Amniotic epithelial cell (primary cell): ENCODE measurements around the gene CACNA2D4.
A peak's percentile ranks its signal among the peaks of the same experiment; 100 is the strongest.

Experiments used
- DNase-seq: peaks from one replicate; pipeline ENCODE4 v3.0.0-alpha.2; 2010; ENCODE audit warnings: low read depth

CACNA2D4 gene

GRCh38 chr12:1799051-1799881, 119.2 kb downstream of the CACNA2D4 start:
- no peak for DNase-seq

- no peak for DNase-seq
These were observed 119.8 kb downstream of the CACNA2D4 start for GRCh38 chr12:1798641-1799020.

- DNase-seq: no peak
These were observed 120.3 kb downstream of the CACNA2D4 start for GRCh38 chr12:1797991-1798640.

- peak; percentile 26 for DNase-seq
These were observed 121.2 kb downstream of the CACNA2D4 start for GRCh38 chr12:1797011-1797901.

GRCh38 chr12:1796515-1797010, 121.9 kb downstream of the CACNA2D4 start:
- DNase-seq: peak; percentile 21

GRCh38 chr12:1795785-1796514, 122.5 kb downstream of the CACNA2D4 start:
- peak; percentile 82 for DNase-seq

GRCh38 chr12:1795221-1795784, 123.1 kb downstream of the CACNA2D4 start:
- DNase-seq: no peak

- DNase-seq: no peak
These were observed 123.9 kb downstream of the CACNA2D4 start for GRCh38 chr12:1794440-1795090.

- no peak for DNase-seq
These were observed 124.8 kb downstream of the CACNA2D4 start for GRCh38 chr12:1793426-1794210.

- DNase-seq: no peak
These were observed 126.0 kb downstream of the CACNA2D4 start for GRCh38 chr12:1792406-1792805.

GRCh38 chr12:1791104-1791841, 127.2 kb downstream of the CACNA2D4 start:
- peak; percentile 62 for DNase-seq

- DNase-seq: no peak
These were observed 128.0 kb downstream of the CACNA2D4 start for GRCh38 chr12:1790444-1790843.

- DNase-seq: no peak
These were observed 130.7 kb downstream of the CACNA2D4 start for GRCh38 chr12:1787714-1788113.

- DNase-seq: peak; percentile 19
These were observed 136.2 kb downstream of the CACNA2D4 start for GRCh38 chr12:1782215-1782614.

GRCh38 chr12:1781772-1782171, 136.7 kb downstream of the CACNA2D4 start:
- DNase-seq: peak; percentile 84

GRCh38 chr12:1779783-1780182, 138.7 kb downstream of the CACNA2D4 start:
- no peak for DNase-seq

GRCh38 chr12:1778911-1779310, 139.5 kb downstream of the CACNA2D4 start:
- no peak for DNase-seq

- peak; percentile 84 for DNase-seq
These were observed 140.7 kb downstream of the CACNA2D4 start for GRCh38 chr12:1777798-1778197.
